Left colon (tissue), 2 donors: ENCODE results near the gene LMO4. TPM values are rescaled to one million over a fixed set of nuclear protein-coding genes. Genes with fewer than 3 reads are reported as not detected.

Source experiments
- ATAC-seq: fragments of 200-7000 bp; cut with Tn5 transposase; one replicate; pipeline ENCODE4 v1.9.1; 2020; ENCODE audit warnings: mild to moderate bottlenecking, moderate library complexity
- DNase-seq, 2 donors: peaks; one replicate each; pipeline ENCODE4 v3.0.0-alpha.2; 2020
- intact Hi-C, 2 donors: fragments of 100-400 bp; cut with DNase I in 1 of 2; cut with micrococcal nuclease in 1 of 2; formaldehyde crosslinking; loops; one replicate each; pipeline versions ENCODE4 v1.11.2 to v1.14.0; 2022; cut with DNase I, micrococcal nuclease
- long read RNA-seq: library from polyadenylated mRNA; unstranded; transcript quantifications from one replicate; pipeline ENCODE4 v2.0.0, GENCODE V29; 2021
- total RNA-seq, 2 donors: library from RNA; stranded (reverse); fragmentation: NEBNext Ultra II Directional; extraction: Animal tissue kit (Norgen Biotek cat#: 25700); gene quantifications; one replicate each; pipeline ENCODE4 v1.2.1, GENCODE V29; 2021
- donor health status: DM: no; HTN: no; CAD: no.
- donor health status: DM: yes; HTN: yes; CAD: no.

LMO4 gene, protein sequence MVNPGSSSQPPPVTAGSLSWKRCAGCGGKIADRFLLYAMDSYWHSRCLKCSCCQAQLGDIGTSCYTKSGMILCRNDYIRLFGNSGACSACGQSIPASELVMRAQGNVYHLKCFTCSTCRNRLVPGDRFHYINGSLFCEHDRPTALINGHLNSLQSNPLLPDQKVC
- 10 to 100 TPM; 20.3 to 32.4 TPM for total RNA-seq
- long read RNA-seq, full-length matches to known transcripts = 4 of 8 reads
- long read RNA-seq, partial matches to known transcripts = 0 of 8 reads
- long read RNA-seq, other reads (novel, unspliced or antisense) = 4 of 8 reads

DNA sequence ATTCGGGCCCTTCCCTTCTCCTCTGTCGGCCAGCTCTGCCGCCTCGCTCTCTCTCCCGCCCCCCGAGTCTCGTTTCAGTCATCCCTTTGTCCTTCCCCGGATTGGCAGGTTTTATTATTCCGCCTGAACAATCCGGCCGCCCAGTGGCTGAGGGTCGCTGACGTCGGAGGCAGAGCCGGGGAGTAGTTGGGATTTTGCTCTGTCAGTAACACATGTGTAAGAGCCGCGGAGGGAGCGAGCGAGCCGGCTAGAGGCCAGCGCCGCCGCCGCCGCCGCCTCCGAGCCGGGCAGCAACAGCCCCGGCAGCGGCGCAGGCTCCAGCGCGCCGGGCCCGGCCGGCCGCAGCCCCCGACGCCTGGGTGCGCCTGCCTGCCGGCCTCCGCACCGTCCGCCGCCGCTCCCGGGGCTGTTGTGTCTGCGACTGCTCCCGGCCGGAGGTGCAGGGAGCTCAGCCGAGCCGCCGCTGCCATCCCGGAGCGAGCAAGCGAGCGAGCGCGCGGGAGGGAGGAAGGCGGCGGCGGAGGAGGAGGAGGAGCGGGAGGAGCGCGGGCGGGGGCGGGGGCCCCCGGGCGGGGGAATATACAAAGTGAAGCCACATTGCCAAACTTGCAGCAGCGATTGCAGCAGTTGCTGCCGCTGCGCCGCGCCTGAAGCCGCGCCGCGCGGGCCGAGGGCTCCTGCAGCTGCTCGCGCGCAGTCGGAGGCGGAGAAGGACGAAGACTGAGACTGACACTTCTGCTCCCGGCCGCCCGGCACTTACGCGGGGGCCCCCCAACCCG, at the start of gene LMO4:
Gene LMO4, plus strand, starts transcription at position 609 of the 779 bp plus-strand sequence. CDS start 3,136 bp downstream, outside the sequence.
- ATAC-seq (peak; percentile 81), DNase-seq (peak; percentile 95 to 97)
- intact Hi-C loops = no loop called here

DNA sequence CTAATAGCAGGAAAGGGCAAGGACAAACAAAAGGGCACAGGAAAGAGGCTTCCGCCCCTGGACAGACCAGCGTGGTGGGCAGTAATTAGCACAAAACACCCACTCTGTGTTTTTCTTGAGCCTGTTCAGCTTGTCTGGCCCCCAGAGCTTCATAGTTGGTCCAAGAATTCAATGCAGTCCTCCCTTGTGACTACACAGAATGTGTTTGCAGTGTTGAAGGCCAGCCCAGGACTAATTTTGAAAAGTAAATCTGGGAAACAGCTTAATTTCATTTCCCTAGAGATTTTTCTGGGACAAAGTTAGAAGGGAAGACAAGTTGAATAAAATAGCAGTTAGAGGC, 49.2 kb upstream of the LMO4 start:
- ATAC-seq = no peak
- no peak for DNase-seq
- intact Hi-C loops = no loop called here

DNA sequence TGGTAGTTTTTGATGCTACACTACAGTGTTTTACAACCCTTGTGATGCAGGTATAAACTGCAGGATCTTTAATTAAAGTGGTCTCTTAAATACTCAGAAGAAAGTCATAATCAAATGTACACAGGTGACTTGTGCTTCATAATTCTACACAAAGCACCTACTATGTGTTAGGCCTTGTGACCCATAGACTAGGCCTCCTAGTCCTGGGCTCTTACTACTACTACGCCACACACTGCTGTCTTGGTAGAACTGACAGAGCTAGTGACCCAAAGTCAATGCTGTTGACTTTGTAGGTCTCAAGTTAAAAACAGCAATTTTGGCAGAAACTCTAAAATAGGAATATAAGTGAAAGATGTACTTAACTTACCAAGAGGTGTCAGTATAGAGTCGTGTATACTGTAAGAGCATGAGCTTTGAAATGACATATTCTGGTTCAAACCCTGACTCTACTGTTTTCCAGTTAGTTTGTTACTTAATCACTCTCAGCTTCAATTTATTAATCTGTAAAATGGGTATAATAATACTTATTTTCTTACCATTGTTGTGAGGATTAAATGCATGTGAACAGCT, 48.6 kb upstream of the LMO4 start:
- intact Hi-C loops = no loop called here
- DNase-seq (no peak), ATAC-seq (no peak)

DNA sequence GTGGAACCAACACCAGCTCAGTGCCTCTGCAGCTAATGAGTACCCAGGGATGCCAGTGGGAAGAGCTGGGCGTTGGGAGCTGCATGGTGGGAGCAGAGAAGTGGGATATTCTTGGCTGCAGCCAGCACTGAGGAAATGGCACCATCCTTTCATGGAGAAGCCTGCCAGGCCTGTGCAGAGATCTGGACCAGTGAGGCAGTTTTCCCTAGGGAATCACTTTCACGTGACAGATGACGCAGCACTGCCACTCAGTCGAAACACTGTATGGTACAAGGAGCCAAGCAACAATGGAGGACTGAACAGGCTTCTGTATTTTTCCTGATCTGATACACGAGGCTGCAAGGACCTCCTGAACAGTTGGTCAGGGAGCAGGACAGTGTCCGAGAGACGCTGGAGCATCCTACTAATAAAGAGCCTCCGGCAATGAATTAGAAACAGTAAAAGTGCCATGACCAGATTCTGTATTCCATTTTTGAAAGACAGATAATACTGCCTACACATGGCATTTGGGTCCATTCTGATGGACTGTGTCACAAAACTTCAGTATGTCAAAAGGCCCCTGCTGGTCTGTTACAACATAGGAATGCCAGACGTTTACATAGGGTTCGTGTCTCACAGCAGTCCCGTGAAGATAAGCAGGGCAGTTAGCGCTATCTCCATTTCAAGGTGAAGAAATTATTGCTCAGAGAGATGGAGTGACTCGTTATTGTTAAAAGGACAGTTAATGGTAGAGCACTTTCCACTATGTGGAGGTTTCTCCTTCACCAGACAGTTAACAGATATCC, 44.0 kb upstream of the LMO4 start:
- intact Hi-C loops = no loop called here
- no peak for DNase-seq
- no peak for ATAC-seq

DNA sequence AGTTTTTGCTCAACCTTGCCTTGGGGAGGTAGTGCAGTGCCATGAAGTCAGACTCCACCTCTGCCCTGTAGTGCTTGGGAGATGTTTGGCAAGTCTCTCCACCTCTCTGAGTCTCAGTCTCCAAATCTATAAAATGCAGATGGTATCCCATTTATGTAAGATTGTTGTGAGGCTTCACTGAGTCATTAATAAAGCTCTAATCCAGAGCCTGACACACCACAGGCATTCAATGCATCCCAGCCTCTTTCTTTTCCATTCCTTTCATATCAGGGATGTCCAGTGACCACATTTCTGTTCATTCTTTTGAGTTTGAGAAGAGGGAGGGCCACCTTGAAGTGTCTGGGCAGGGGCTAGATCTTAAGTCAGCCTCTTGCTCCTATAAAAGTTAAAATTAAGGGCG, 37.6 kb upstream of the LMO4 start:
- ATAC-seq = no peak
- intact Hi-C loops = loop anchor here in 1 of 2 donors (10.0 kb wide), 2 partner anchors 664 to 774 kb away; no protein-coding TSS in a partner anchor

DNA sequence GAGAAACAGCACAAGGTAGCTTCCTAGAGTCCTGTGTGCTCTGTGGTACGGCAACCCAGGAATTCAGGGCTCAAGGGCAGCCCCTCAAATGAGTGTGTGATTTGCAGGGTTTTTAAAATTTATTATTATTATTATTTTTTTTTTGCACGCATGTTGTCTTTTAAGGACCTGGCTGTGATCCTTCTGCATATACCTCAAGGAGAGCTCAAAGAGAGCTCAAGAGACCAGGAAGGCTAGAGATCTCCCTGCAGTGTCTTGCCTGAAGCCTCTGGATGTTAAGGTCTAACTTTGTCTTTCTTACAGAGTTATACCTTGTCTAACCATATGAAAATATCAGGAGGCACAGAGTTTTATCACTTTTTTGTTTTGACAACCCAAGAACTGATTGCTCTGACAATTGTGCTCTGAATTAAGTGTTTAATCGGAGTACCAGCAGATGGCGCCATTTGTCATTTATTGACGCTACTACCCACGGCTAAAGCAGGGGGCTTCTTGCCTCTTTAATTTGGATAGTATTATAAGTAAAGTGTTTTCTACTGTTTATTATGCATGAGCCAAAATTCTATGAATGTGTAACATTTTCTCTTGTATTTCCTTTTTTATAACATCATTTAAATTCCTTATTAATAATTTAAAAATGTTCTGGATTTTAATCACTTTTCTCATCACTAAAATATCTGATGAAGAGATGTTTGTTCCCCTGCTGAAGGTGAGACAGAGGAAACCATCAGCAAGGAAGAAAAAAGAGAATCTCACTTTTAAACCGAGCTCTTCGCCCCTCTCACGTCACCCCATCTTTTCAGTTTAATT, 35.8 kb upstream of the LMO4 start:
- ATAC-seq (no peak), DNase-seq (peak; percentile 30 to 70)
- intact Hi-C loops = loop anchor here in 1 of 2 donors (10.0 kb wide), 2 partner anchors 662 to 772 kb away; no protein-coding TSS in a partner anchor

More for the DNA sequence above, 37.6 kb upstream of the LMO4 start:
- DNase-seq = no peak

DNA sequence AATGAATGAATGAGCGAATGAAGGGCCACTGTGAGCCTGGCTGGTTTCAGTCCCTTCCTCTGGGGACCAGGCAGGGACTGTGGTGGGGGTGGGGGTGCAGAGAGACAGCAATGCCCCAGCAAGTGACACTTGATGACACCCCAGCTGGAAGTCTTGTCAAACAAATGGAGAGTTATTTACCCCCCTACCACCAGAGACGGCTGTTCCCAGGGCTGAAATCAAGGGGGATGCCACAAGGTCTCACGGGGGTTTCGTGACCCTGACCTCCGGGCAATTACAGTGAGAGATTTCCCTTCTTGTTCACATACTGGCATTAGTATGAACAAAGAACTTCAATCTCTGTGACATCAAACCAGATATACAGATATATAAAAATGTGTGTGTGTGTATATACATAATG, 34.0 kb upstream of the LMO4 start:
- DNase-seq (no peak), ATAC-seq (no peak)
- intact Hi-C loops = loop anchor here in 1 of 2 donors (10.0 kb wide), 2 partner anchors 660 to 770 kb away; no protein-coding TSS in a partner anchor

DNA sequence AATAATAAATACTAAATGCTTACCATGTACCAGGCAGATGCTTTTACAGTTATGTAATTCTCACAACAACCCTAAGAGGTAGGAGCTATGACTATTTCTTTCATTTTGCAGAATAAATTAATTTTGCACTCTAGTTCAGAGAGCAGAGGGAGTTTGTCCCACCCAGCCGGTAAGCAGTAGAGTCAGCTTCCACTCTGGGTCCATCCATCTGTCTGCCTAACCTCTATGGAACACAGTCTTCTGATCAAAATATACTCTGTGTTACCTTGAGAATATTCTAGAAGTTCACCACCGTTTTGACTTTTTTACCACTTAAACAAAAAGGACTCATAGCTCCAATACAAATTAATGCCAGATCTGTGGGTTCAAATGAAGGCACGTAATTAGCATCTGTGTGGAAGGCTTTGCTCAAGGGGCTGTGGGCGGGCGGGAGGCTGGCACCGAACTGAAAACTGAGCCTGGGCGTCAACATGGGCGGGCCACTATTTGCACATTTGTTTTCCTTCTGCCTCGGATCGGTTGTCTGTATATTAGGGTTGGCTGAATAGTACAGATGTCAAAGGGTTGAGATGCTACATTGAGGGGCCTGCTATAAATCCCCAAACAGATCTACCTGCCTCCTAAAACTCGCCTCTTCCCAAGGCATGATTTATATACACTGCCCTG, 33.1 kb upstream of the LMO4 start:
- intact Hi-C loops = loop anchor here in 1 of 2 donors (10.0 kb wide), 2 partner anchors 659 to 769 kb away; no protein-coding TSS in a partner anchor
- ATAC-seq (no peak), DNase-seq (no peak)

DNA sequence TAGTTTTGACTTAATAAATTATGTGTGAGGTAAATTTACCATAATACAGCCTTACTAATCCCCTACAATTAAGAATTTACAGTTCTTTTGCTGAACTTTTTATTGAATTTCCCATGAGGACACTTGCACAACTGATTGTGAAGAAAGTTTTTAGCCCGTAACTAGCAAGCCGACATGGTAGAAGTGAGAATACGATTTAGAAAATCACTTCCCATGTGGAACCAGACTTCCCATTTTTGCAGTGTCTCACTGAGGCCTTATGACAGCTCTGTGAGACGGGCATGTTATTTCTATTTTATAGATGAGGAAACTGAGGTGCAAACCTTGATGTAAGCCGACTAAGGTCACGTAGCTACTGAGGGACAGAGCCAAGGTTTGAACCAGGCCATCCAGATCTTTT, 32.5 kb upstream of the LMO4 start:
- intact Hi-C loops = loop anchor here in 1 of 2 donors (10.0 kb wide), 2 partner anchors 659 to 769 kb away; no protein-coding TSS in a partner anchor
- ATAC-seq (no peak), DNase-seq (no peak)

DNA sequence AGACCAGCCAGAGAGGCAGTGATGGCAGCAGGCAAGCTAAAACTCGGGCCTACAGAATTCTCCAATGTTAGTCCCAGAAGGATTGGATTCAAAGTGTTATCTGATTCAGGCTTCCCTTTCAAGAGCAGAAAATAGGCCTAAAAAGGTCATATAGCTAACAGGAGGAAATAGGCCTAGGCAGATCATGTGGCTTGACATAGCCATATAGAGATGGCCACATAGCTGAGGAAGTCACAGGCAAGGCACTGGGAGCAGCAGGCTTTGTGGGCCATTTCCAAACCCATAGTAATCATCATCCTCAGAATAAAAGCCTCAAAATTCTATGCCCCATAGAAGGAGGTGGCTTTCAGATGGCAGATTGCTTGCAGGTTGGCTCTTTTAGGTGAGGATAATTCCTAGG, 29.0 kb upstream of the LMO4 start:
- ATAC-seq = no peak
- no peak for DNase-seq
- intact Hi-C loops = loop anchor here in 1 of 2 donors (10.0 kb wide), 2 partner anchors 655 to 765 kb away; no protein-coding TSS in a partner anchor

DNA sequence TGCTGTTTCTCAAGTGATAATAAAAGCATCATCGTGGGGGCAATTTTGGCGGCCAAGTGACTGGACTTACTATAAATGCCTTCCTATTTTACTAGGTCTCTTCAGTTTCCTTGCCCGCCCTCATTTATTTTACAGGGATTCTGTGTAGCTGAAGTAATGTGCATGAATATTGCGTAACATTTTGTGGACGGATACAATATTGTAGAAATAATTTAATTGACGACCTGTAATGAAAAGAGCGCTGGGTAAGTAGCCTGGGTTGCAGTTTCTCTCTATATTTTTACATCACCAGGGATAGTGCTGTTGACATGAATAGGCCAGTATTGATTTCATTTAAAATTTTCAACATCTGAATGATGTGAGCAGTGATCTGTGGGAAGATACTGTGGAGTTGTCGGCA, 28.1 kb upstream of the LMO4 start:
- no peak for ATAC-seq
- intact Hi-C loops = no loop called here
- DNase-seq = no peak

DNA sequence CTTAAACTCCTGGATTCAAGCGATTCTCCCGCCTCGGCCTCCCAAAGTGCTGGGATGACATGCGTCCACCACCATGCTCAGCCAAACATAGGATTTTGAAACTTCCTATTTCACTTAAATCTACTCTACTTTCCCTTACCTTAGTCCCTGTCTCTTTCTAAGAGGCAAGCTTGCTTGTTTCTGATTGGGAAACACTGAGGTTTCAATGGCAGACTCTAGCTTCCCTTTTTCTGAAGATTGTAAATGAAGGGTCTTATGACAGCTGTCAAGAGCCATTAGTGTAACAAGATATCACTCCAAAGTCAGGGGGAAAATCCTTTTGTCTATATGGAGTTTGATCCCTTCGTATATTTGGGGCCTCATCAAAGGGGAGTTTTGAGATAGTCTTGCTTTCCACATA, 23.5 kb upstream of the LMO4 start:
- no peak for ATAC-seq
- intact Hi-C loops = no loop called here

DNA sequence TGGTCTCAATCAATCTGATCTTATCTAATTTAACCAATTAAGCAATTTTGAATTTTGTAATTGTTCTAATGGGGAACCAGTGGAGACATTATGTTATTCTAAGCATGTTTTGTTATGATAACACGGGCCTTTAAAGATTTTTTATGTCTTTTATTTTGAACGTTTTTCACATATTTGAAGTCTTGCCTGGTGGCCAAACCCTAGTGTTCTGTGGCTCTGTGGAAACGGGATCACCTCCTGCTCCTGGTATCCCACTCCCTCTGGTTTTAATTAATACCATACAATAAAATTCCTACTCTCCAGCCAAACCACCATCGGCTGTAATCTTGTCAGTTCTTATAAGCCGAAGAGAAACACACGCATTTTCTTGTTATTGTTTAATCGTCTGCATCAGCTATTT, 22.9 kb upstream of the LMO4 start:
- ATAC-seq (no peak), DNase-seq (no peak)
- intact Hi-C loops = no loop called here

More for the DNA sequence above, 23.5 kb upstream of the LMO4 start:
- no peak for DNase-seq

DNA sequence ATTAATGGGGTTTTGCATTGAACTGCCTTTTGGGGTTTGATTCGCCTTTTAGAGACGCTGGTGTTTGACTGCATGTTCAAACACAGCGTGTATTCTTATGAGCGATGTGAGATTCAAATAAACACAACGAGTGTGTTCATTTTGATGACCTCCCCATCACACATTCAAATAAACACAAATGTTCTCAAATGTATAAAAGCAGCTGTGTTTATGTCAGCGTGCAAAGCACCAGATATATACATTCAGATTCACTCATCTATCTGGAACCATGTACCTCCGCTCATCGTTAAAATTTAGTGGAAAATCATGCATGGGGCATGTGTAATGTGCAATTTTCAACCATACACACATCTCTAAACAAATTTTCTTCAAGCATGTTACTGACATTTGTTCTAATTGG, 21.4 kb upstream of the LMO4 start:
- DNase-seq (no peak), ATAC-seq (no peak)
- intact Hi-C loops = no loop called here

DNA sequence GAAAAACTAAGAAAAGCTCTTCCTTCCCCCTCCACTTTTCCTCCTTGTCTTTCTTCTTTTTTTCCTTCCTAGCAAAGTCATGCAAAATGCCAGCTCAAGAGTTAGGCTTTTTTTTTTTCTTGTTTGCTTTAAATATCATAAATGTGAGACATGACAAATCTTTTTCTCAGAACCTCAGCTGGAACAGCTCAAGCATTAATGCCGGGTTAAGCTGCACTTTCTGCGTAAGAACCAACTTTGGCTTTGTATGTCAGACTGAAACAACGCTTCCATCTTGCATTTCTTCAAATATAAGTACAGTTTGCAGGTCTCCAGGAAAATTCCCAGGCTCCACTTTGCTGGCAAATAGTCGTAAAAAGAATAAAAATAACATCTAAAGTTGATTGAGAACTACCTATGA, 20.7 kb upstream of the LMO4 start:
- intact Hi-C loops = no loop called here

DNA sequence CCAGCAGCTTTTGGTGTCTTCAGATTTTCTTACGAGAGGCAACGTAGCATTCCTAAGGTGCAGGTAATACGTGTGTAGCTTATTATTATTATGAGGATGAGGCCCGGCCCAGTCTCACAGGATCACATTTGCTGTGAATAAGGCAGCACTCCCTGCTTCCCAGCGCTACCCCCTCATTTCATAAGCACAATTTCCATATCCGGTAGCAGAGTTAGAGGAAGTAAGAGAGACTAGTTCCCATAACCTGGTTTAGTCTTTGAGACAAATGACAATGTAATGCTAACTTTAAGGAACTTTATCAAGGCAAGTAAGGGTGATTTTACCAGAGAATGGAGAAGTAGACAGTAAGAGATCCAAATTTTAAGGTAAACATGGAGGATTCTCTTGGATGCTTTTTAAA, 14.6 kb upstream of the LMO4 start:
- no peak for DNase-seq
- no peak for ATAC-seq
- intact Hi-C loops = no loop called here

More for the DNA sequence above, 20.7 kb upstream of the LMO4 start:
- DNase-seq (no peak), ATAC-seq (no peak)

DNA sequence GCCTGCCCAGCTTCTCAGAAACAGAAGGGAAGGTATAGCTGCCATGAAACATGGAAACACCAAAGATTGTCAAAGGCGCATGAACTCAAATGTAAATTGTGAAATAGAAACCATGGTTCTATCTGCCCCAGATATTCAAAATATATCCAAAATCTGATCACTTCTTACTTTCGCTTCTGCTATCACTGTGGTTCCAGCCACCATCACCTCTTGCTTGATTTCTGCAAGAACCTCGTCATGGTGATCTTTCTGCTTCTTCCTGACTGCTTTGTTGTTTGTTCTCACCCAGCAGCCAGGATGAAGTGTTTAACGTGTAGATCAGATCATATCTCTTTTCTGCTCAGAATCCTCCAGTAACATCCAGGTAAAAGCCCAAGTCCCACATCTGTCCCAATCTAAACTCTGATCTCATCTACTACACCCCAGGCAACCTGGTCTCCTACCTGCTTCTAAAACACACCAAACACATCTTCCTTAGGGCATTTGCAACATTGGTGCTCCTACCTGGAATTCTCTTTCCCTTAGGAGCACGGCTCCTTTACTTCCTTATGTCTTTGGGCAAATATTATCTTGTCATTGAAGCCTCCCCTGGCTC, 10.5 kb upstream of the LMO4 start:
- DNase-seq (no peak), ATAC-seq (no peak)
- intact Hi-C loops = no loop called here
